HUES6 (cell line): ENCODE results near the gene SLC16A4.
"Not testable (repeated sequence)": the region's sequence is repeated elsewhere in the genome, so short reads cannot be mapped to it uniquely, and the experiment has no call there.

Experiments
- H3K27ac ChIP-seq: 2 replicates; pipeline ENCODE4 v1.7.0; 2013; ENCODE audit warnings: low read depth, mild to moderate bottlenecking, low read length, inconsistent platforms
- H3K27me3 ChIP-seq: 2 replicates; pipeline ENCODE4 v1.6.1; 2013; ENCODE audit warnings: low read length; ENCODE audit not compliant: control insufficient read depth, insufficient read depth
- H3K36me3 ChIP-seq: 2 replicates; pipeline ENCODE4 v1.6.1; 2013; ENCODE audit warnings: low read length; ENCODE audit not compliant: control insufficient read depth, insufficient read depth
- H3K4me1 ChIP-seq: 2 replicates; pipeline ENCODE4 v1.6.1; 2013; ENCODE audit warnings: low read length; ENCODE audit not compliant: control insufficient read depth, insufficient read depth
- H3K4me3 ChIP-seq: 2 replicates; pipeline ENCODE4 v1.5.1; 2013; ENCODE audit warnings: low read depth, low read length
- H3K9ac ChIP-seq: one replicate; pipeline ENCODE4 v1.6.1; 2013; ENCODE audit warnings: mild to moderate bottlenecking, low read length
- H3K9me3 ChIP-seq: 2 replicates; pipeline ENCODE4 v1.6.1; 2013; ENCODE audit warnings: low read depth, low read length; ENCODE audit not compliant: control insufficient read depth, insufficient read depth

The SLC16A4 gene

GRCh38 chr1:110390692-110391245 is at the start of gene SLC16A4:
Gene SLC16A4 (minus strand): TSS chr1:110391026. CDS start chr1:110389323, 1,703 bp downstream.
- Histone ChIP-seq H3K27ac (no peak within 1 kb of the TSS), H3K36me3 (0 out of 2 replicates have a peak, but pooled peaks cover 3% of the 10 kb centered on the region), H3K9ac (no peak within 1 kb of the TSS), H3K9me3 (no peaks in the 10 kb centered on the region), H3K4me1 (peaks cover 16% of the 10 kb centered on the region), H3K27me3 (no peaks in the 10 kb centered on the region), H3K4me3 (no peak within 1 kb of the TSS)

GRCh38 chr1:110439873-110440272 is 49.0 kb upstream of the SLC16A4 start:
- H3K9ac ChIP-seq, H3K27me3 ChIP-seq, H3K27ac ChIP-seq, H3K9me3 ChIP-seq, H3K36me3 ChIP-seq, H3K4me3 ChIP-seq: not testable (repeated sequence)
- H3K4me1 ChIP-seq: peaks cover 41% of the 10 kb centered on the region; the same call in 1 of the 2 replicates

- Histone ChIP-seq H3K4me3 (no peak overlapping the region), H3K4me1 (peaks cover 48% of the 10 kb centered on the region), H3K9ac (no peak overlapping the region), H3K9me3 (no peaks in the 10 kb centered on the region), H3K27ac (no peak overlapping the region), H3K36me3 (no peaks in the 10 kb centered on the region), H3K27me3 (no peaks in the 10 kb centered on the region)
These were observed 48.1 kb upstream of the SLC16A4 start for GRCh38 chr1:110438893-110439292.

- Histone ChIP-seq H3K27ac (peak overlapping the region; percentile 79; the same call in 1 of the 2 replicates), H3K4me1 (peaks cover 58% of the 10 kb centered on the region), H3K9ac (peak overlapping the region; percentile 57)
- H3K4me3 ChIP-seq, H3K27me3 ChIP-seq, H3K9me3 ChIP-seq, H3K36me3 ChIP-seq: not testable (repeated sequence)
These were observed 46.9 kb upstream of the SLC16A4 start for GRCh38 chr1:110437645-110438299.

- peak overlapping the region; percentile 80; the same call in 1 of the 2 replicates for H3K27ac ChIP-seq
- H3K4me3 ChIP-seq: no peak overlapping the region; the same call in 1 of the 2 replicates
- H3K9me3 ChIP-seq: no peaks in the 10 kb centered on the region
- peaks cover 58% of the 10 kb centered on the region for H3K4me1 ChIP-seq
- no peaks in the 10 kb centered on the region for H3K27me3 ChIP-seq
- no peaks in the 10 kb centered on the region for H3K36me3 ChIP-seq
- peak overlapping the region; percentile 58 for H3K9ac ChIP-seq
These were observed 45.8 kb upstream of the SLC16A4 start for GRCh38 chr1:110436635-110437034.

- Histone ChIP-seq H3K4me3 (no peak overlapping the region), H3K9me3 (no peaks in the 10 kb centered on the region), H3K4me1 (peaks cover 60% of the 10 kb centered on the region), H3K27me3 (no peaks in the 10 kb centered on the region), H3K36me3 (no peaks in the 10 kb centered on the region), H3K9ac (no peak overlapping the region), H3K27ac (no peak overlapping the region)
These were observed 44.1 kb upstream of the SLC16A4 start for GRCh38 chr1:110434946-110435345.

- H3K27ac ChIP-seq: no peak overlapping the region
- no peaks in the 10 kb centered on the region for H3K36me3 ChIP-seq
- H3K4me3 ChIP-seq: no peak overlapping the region
These were observed 43.0 kb upstream of the SLC16A4 start for GRCh38 chr1:110433803-110434202.

GRCh38 chr1:110433213-110433612 is 42.4 kb upstream of the SLC16A4 start:
- Histone ChIP-seq H3K36me3 (no peaks in the 10 kb centered on the region), H3K4me3 (no peak overlapping the region), H3K27ac (no peak overlapping the region), H3K27me3 (no peaks in the 10 kb centered on the region), H3K9me3 (no peaks in the 10 kb centered on the region), H3K9ac (peak overlapping the region; percentile 16), H3K4me1 (peaks cover 47% of the 10 kb centered on the region)

More at GRCh38 chr1:110433803-110434202, 43.0 kb upstream of the SLC16A4 start:
- H3K4me1 ChIP-seq: peaks cover 53% of the 10 kb centered on the region
- H3K9me3 ChIP-seq: no peaks in the 10 kb centered on the region
- peak overlapping the region; percentile 16 for H3K9ac ChIP-seq
- H3K27me3 ChIP-seq: no peaks in the 10 kb centered on the region

GRCh38 chr1:110430901-110431300 is 40.1 kb upstream of the SLC16A4 start:
- no peaks in the 10 kb centered on the region for H3K36me3 ChIP-seq
- H3K9me3 ChIP-seq: no peaks in the 10 kb centered on the region
- H3K27me3 ChIP-seq: no peaks in the 10 kb centered on the region
- no peak overlapping the region for H3K9ac ChIP-seq
- H3K27ac ChIP-seq: no peak overlapping the region
- no peak overlapping the region for H3K4me3 ChIP-seq
- peaks cover 29% of the 10 kb centered on the region for H3K4me1 ChIP-seq

- Histone ChIP-seq H3K36me3 (no peaks in the 10 kb centered on the region), H3K4me3 (no peak overlapping the region), H3K9ac (no peak overlapping the region), H3K4me1 (peaks cover 32% of the 10 kb centered on the region), H3K27ac (no peak overlapping the region), H3K27me3 (no peaks in the 10 kb centered on the region), H3K9me3 (no peaks in the 10 kb centered on the region)
These were observed 39.5 kb upstream of the SLC16A4 start for GRCh38 chr1:110430366-110430765.

- H3K4me3 ChIP-seq: no peak overlapping the region
- H3K4me1 ChIP-seq: peaks cover 20% of the 10 kb centered on the region
- no peaks in the 10 kb centered on the region for H3K27me3 ChIP-seq
- H3K9me3 ChIP-seq: no peaks in the 10 kb centered on the region
- H3K27ac ChIP-seq: no peak overlapping the region
- no peak overlapping the region for H3K9ac ChIP-seq
- H3K36me3 ChIP-seq: no peaks in the 10 kb centered on the region
These were observed 38.1 kb upstream of the SLC16A4 start for GRCh38 chr1:110428946-110429345.
